Coronary artery (tissue), 2 donors: Measurements from ENCODE around the gene EDNRA.

ENCODE experiments used
- DNase-seq: peaks from one replicate; pipeline ENCODE4 v3.0.0-alpha.2; 2017; ENCODE audit warnings: low spot score
- H3K27ac ChIP-seq, 2 donors: fragments of 200-600 bp; sonication (generic); one replicate each; pipeline ENCODE4 v1.5.1; 2016 to 2019
- H3K4me3 ChIP-seq: fragments of 200-600 bp; sonication (generic); 2 replicates; pipeline ENCODE4 v1.5.1; 2016; ENCODE audit warnings: mild to moderate bottlenecking, moderate library complexity
- TF ChIP-seq, protein P1 (sequence below): fragments of 200-600 bp; sonication (generic); IDR thresholded peaks from one replicate; pipeline ENCODE4 v1.5.1; 2019; ENCODE audit warnings: antibody characterized with exemption

The EDNRA gene

GRCh38 chr4:147493307-147493706, 12.4 kb downstream of the EDNRA start:
- peak overlapping the region; percentile 52 for H3K4me3 ChIP-seq
- TF ChIP-seq, protein P1, sequence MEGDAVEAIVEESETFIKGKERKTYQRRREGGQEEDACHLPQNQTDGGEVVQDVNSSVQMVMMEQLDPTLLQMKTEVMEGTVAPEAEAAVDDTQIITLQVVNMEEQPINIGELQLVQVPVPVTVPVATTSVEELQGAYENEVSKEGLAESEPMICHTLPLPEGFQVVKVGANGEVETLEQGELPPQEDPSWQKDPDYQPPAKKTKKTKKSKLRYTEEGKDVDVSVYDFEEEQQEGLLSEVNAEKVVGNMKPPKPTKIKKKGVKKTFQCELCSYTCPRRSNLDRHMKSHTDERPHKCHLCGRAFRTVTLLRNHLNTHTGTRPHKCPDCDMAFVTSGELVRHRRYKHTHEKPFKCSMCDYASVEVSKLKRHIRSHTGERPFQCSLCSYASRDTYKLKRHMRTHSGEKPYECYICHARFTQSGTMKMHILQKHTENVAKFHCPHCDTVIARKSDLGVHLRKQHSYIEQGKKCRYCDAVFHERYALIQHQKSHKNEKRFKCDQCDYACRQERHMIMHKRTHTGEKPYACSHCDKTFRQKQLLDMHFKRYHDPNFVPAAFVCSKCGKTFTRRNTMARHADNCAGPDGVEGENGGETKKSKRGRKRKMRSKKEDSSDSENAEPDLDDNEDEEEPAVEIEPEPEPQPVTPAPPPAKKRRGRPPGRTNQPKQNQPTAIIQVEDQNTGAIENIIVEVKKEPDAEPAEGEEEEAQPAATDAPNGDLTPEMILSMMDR: no peak

GRCh38 chr4:147494301-147494700, 13.4 kb downstream of the EDNRA start:
- Histone ChIP-seq H3K4me3 (no peak overlapping the region), H3K27ac (peak overlapping the region in 1 of 2 donors; percentile 26)
- TF ChIP-seq, protein P1: no peak
- no peak for DNase-seq

More at GRCh38 chr4:147493307-147493706, 12.4 kb downstream of the EDNRA start:
- H3K27ac ChIP-seq: peak overlapping the region; percentile 25 to 70
- no peak for DNase-seq

- Histone ChIP-seq H3K4me3 (no peak overlapping the region), H3K27ac (no peak overlapping the region)
- no peak for DNase-seq
- TF ChIP-seq, protein P1: no peak
Observed at GRCh38 chr4:147496500-147496899, 15.6 kb downstream of the EDNRA start.

DNA sequence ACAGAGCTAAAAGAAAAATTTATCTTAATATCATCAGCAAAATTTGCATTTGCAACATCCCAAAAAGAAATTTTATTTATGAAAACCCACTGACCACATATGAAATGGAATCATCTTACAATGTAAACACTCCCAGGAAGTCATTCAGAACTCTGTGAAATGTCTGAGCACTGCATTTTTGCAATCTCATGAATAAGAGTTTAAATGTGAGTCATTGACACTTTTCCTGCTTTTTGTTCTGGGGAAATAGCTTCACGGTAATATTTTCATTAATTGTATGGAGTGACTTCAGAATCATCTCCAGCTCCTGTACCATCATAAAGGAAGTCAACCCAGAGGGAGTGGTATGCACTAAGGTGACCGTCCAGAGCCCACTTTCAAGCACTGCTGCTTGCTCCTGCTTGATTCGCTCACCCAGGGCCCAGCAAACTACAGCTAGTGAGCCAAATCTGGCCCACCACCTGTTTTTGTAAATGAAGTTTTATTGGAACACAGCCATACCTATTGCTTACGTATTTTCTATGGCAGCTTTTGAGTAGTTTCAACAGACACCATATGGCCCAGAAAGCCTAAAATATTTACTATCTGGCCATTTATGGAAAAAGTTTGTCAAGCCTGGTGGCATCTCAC, 17.2 kb downstream of the EDNRA start:
- Histone ChIP-seq H3K27ac (peak overlapping the region in 1 of 2 donors; percentile 17), H3K4me3 (no peak overlapping the region)
- TF ChIP-seq, protein P1: no peak
- no peak for DNase-seq

DNA sequence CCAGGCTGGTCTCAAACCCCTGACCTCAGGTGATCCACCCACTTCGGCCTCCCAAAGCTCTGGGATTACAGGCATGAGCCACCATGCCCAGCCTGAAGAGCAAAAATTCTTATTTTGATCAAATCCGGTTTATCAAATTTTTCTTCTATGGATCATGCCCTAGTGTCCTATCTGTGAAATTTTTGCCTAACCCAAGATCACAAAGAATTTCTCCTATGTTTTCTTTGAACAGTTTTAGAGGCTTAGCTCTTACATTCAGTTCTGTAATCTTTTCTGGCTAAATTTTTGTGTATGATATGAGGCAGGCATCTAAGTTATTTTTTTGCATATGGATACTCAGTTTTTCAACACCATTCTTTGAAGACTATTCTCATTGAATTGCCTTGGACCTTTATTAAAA, 27.4 kb downstream of the EDNRA start:
- DNase-seq: no peak
- H3K27ac ChIP-seq: no peak overlapping the region
- no peak overlapping the region for H3K4me3 ChIP-seq
- TF ChIP-seq, protein P1: no peak

DNA sequence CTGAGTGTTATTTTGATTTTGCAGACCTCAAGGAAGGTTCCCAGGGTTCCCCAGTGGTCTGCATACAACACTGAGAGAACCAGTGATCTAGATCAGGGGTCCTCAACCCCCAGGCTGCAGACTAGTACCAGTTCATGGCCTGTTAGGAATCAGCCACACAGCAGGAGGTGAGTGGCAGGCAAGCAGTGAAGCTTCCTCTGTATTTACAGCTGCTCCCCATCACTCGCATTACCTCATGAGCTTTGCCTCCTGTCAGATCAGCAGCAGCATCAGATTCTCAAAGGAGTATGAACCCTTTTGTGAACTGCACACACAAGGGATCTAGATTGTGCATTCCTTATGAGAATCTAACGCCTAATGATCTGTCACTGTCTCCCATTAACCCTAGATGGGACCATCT, 28.5 kb downstream of the EDNRA start:
- DNase-seq: no peak
- TF ChIP-seq, protein P1: no peak
- Histone ChIP-seq H3K27ac (no peak overlapping the region), H3K4me3 (no peak overlapping the region)

GRCh38 chr4:147510962-147511668, 30.2 kb downstream of the EDNRA start:
- Histone ChIP-seq H3K4me3 (no peak overlapping the region), H3K27ac (no peak overlapping the region)
- TF ChIP-seq, protein P1: no peak
- no peak for DNase-seq
